Measurements from ENCODE around the gene PHIP. TPM values are rescaled to one million over a fixed set of nuclear protein-coding genes. Genes with fewer than 3 reads are reported as not detected.

PHIP gene
- total RNA-seq (2022) (25.3 and 26.5 TPM in 2 replicates), Bru-seq, nascent RNA (percentile 92 among the genes with signal in this experiment), BruChase-seq, experiment 1, labeled RNA remaining after a 6-hour chase (percentile 90 among the genes with signal in this experiment), BruChase-seq, experiment 2, labeled RNA remaining after a 2-hour chase (percentile 88 among the genes with signal in this experiment)
- long read RNA-seq, full-length matches to known transcripts = 20 of 39 reads
- long read RNA-seq, partial matches to known transcripts = 12 of 39 reads
- long read RNA-seq, other reads (novel, unspliced or antisense) = 7 of 39 reads

DNA sequence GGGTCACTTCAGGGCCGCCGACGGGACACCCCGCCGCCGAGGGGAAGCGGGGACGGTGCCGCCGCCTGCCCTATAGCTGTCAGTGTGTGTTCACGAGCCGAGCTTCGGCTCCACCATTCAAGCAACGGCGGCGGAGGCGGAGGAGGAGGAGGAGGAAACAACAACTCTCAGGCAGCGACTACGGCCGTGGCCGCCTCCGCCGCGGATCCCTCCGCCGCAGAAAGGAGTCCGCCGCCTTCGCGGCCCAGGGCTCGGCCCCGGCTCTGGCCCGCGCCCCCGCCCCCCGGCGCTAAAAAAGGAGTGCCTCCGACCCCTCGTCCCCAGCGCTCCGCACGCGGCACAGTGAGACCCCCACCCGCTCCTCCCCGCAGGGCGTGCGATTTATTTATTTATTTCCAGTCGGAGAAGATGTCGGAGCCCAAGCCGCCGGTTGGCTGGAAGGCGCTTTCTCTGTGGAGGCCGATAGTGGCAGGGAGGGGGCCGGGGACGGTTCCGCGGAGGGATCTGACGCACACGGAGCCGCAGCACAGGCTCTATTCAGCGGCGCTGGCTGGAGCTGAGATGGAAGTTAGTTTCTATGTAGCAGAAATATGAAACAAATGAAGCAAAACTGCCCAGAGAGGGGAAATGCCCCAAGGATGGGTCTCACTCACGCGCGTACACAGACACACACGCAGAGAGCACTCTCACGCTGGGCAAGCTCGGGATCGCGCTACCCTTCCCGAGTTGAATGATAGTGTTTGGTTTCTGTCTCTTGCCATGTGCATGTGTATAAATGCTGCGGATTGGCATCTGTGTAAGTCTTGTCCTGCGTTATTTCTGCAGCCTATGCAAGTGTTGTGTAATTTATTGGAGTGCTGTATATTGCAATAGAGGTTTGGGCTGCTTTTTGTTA, at the start of gene PHIP:
PHIP (minus strand) TSS at position 180 of the 895 bp plus-strand sequence. CDS start 186 bp downstream, outside the sequence.
- Mint-ChIP-seq H3K36me3 (ENCODE audit: insufficient read depth, unreplicated experiment) (no peaks in the 10 kb centered on the region), H3K27ac (ENCODE audit: low read depth, unreplicated experiment) (peak within 1 kb of the TSS; percentile 98), H3K4me1 (ENCODE audit: insufficient read depth, unreplicated experiment) (peaks cover 5% of the 10 kb centered on the region), H3K4me3 (ENCODE audit: unreplicated experiment) (peak within 1 kb of the TSS; percentile 79), H3K27me3 (ENCODE audit: insufficient read depth, unreplicated experiment) (no peaks in the 10 kb centered on the region), H3K9me3 (ENCODE audit: unreplicated experiment) (no peaks in the 10 kb centered on the region)
- CTCF ChIA-PET = interaction anchor here (0.6 to 1.0 kb wide), 3 partner anchors 122 to 795 kb away, joined by 3 to 4 read pairs (median 4); no protein-coding TSS in a partner anchor
- POLR2A ChIA-PET = interaction anchor here (0.5 to 7.3 kb wide), 47 partner anchors 9 to 1015 kb away, joined by 3 to 111 read pairs (median 4); partner anchors contain the start of genes HMGN3, LCA5 and TTK
- DNase-seq (ENCODE audit: unreplicated experiment) = peak; percentile 95
- BruUV-seq (replicated peaks) = no TSS peak
- TF ChIP-seq, protein P1, sequence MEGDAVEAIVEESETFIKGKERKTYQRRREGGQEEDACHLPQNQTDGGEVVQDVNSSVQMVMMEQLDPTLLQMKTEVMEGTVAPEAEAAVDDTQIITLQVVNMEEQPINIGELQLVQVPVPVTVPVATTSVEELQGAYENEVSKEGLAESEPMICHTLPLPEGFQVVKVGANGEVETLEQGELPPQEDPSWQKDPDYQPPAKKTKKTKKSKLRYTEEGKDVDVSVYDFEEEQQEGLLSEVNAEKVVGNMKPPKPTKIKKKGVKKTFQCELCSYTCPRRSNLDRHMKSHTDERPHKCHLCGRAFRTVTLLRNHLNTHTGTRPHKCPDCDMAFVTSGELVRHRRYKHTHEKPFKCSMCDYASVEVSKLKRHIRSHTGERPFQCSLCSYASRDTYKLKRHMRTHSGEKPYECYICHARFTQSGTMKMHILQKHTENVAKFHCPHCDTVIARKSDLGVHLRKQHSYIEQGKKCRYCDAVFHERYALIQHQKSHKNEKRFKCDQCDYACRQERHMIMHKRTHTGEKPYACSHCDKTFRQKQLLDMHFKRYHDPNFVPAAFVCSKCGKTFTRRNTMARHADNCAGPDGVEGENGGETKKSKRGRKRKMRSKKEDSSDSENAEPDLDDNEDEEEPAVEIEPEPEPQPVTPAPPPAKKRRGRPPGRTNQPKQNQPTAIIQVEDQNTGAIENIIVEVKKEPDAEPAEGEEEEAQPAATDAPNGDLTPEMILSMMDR (IDR thresholded peaks at IDR 0.05; ENCODE audit: unreplicated experiment) = no peak
- intact Hi-C loops (cut with micrococcal nuclease) = loop anchor here (1.0 to 10.0 kb wide), 6 partner anchors 155 to 1466 kb away; partner anchors contain the start of genes IRAK1BP1 and LCA5

DNA sequence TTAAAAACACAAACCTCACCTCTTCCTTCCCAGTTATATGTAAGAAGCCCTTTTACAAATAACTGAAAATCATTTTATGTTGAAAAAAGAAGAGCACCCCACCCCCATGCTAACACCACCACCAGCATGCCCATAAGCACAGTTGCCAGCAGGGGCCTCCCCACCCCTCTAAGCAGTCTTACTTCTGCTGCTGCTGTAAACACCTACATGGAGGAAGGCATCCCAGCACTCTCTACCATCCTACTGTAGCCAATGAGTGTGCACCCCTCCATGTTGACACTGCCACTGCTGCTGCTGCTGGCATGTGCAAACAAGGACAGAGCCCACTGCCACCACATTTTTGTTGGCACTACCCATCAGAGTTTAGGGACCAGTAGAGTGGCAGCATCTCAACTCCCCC, 49.6 kb upstream of the PHIP start:
- intact Hi-C loops (cut with micrococcal nuclease) = loop anchor here (1.0 kb wide), 1 partner anchor 36 kb away; no protein-coding TSS in a partner anchor
- TF ChIP-seq, protein P1 (IDR thresholded peaks at IDR 0.05; ENCODE audit: unreplicated experiment) = no peak
- Mint-ChIP-seq H3K9me3 (ENCODE audit: unreplicated experiment) (peaks cover 8% of the 10 kb centered on the region), H3K4me1 (ENCODE audit: insufficient read depth, unreplicated experiment) (no peaks in the 10 kb centered on the region), H3K27me3 (ENCODE audit: insufficient read depth, unreplicated experiment) (no peaks in the 10 kb centered on the region), H3K36me3 (ENCODE audit: insufficient read depth, unreplicated experiment) (no peaks in the 10 kb centered on the region), H3K4me3 (ENCODE audit: unreplicated experiment) (no peak overlapping the region), H3K27ac (ENCODE audit: low read depth, unreplicated experiment) (no peak overlapping the region)
- BruUV-seq (replicated peaks) = no TSS peak
- CTCF ChIA-PET = interaction anchor here (0.7 kb wide), 1 partner anchor 17 kb away, joined by 3 read pairs; no protein-coding TSS in a partner anchor
- POLR2A ChIA-PET = no interaction called here
- DNase-seq (ENCODE audit: unreplicated experiment) = no peak

DNA sequence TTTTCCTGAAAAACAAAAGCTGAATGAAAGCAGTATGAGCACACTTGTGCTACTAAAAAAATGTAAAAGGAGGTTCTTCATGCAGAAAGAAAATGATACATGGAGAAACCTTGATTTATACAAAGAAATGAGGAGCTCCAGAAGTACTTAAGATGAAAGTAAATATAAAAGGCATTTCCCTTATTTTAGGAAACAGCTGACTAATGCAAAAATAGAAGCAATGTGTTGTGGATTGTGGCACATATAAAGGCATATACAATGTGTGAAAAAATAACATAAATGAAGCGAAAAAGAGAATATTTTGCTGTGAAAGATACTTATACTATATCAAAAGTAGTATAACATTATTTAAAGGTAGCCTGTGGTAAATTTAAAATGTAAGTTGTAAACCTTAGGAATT, 41.2 kb upstream of the PHIP start:
- Mint-ChIP-seq H3K9me3 (ENCODE audit: unreplicated experiment) (no peaks in the 10 kb centered on the region), H3K27me3 (ENCODE audit: insufficient read depth, unreplicated experiment) (no peaks in the 10 kb centered on the region), H3K4me3 (ENCODE audit: unreplicated experiment) (no peak overlapping the region), H3K4me1 (ENCODE audit: insufficient read depth, unreplicated experiment) (peaks cover 9% of the 10 kb centered on the region), H3K36me3 (ENCODE audit: insufficient read depth, unreplicated experiment) (no peaks in the 10 kb centered on the region), H3K27ac (ENCODE audit: low read depth, unreplicated experiment) (no peak overlapping the region)
- intact Hi-C loops (cut with micrococcal nuclease) = no loop called here
- TF ChIP-seq, protein P1 (IDR thresholded peaks at IDR 0.05; ENCODE audit: unreplicated experiment) = no peak
- DNase-seq (ENCODE audit: unreplicated experiment) = no peak
- CTCF ChIA-PET = no interaction called here
- POLR2A ChIA-PET = interaction anchor here (1.6 kb wide), 1 partner anchor 40 kb away, joined by 4 read pairs; no protein-coding TSS in a partner anchor
- BruUV-seq (replicated peaks) = no TSS peak

DNA sequence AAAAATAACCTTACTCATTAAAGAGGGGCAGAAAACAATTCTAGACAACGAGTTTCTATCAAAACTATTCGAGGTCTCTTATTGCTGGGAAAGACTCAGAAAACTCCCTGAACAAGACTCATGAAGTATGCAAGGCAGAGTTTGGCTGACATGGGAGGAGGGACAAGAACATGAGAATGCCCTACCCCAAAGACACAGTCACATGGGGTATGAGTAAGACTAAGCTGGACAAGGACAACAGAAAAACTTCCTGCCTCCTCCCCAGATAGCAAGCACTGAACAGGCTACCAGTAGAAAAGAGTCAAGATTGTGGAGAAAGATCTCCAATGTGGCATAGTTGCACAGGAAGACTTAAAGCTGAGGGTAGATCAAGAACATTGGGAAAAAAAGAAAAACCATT, 39.7 kb upstream of the PHIP start:
- H3K9me3 Mint-ChIP-seq (ENCODE audit: unreplicated experiment) = no peaks in the 10 kb centered on the region
- TF ChIP-seq, protein P1 (IDR thresholded peaks at IDR 0.05; ENCODE audit: unreplicated experiment) = no peak
- peaks cover 9% of the 10 kb centered on the region for H3K4me1 Mint-ChIP-seq (ENCODE audit: insufficient read depth, unreplicated experiment)
- H3K36me3 Mint-ChIP-seq (ENCODE audit: insufficient read depth, unreplicated experiment) = no peaks in the 10 kb centered on the region
- no peak overlapping the region for H3K27ac Mint-ChIP-seq (ENCODE audit: low read depth, unreplicated experiment)
- POLR2A ChIA-PET = interaction anchor here (0.6 to 0.7 kb wide), 2 partner anchors 8 to 538 kb away, joined by 3 read pairs; no protein-coding TSS in a partner anchor
- H3K27me3 Mint-ChIP-seq (ENCODE audit: insufficient read depth, unreplicated experiment) = no peaks in the 10 kb centered on the region
- intact Hi-C loops (cut with micrococcal nuclease) = no loop called here
- no peak overlapping the region for H3K4me3 Mint-ChIP-seq (ENCODE audit: unreplicated experiment)
- no TSS peak for BruUV-seq (replicated peaks)
- CTCF ChIA-PET = no interaction called here
- DNase-seq (ENCODE audit: unreplicated experiment) = peak; percentile 11

Data from MCF 10A (cell line).